ENCODE measurements around the gene TMEM178B.

DNA sequence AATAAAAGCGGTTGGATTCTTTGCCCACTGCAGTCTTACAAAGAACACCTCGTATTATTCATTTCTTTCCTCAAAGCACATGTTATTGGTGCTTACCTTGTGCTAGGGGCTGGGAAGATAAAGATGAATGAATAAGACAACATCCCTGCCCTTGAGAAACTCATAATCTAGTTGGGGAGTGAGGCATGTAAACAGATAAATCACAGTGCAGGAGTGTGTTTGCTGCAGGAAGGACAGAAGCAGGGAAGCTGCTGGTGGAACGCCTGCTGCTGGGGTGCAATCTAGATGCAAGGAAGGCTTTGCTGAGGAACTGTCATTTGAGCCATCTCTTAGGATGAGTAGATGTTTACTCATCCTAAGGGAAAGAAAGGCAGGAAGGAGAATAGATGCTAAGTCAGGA is 135.6 kb downstream of the TMEM178B start:
- TF ChIP-seq ZNF274 (IDR thresholded peaks at IDR 0.05; ENCODE audit: low read depth, low read length) (no peak), YY1 (IDR thresholded peaks at IDR 0.05; ENCODE audit: insufficient read depth, insufficient read length) (no peak), SUZ12 (IDR thresholded peaks at IDR 0.05; ENCODE audit: extremely low read depth, insufficient read depth, insufficient read length) (no peak)

Measured in NT2/D1 (cell line).